Right lung (tissue), 5 donors: ENCODE data around the gene ACAD10. TPM values are rescaled to one million over a fixed set of nuclear protein-coding genes. Genes with fewer than 3 reads are reported as not detected.
"Not testable (repeated sequence)": the region's sequence is repeated elsewhere in the genome, so short reads cannot be mapped to it uniquely, and the experiment has no call there.

Experiments used
- DNase-seq, 2 donors: peaks; one replicate each; pipeline ENCODE4 v3.0.0-alpha.2; 2013
- polyA plus RNA-seq, 5 donors: library from polyadenylated mRNA; unstranded; fragments of 120-200 nt; gene quantifications; one replicate each; pipeline versions ENCODE4 v1.2.1 to v1.2.3, GENCODE V29; 2013; ENCODE audit warnings: inconsistent platforms in 1 of 5, low replicate concordance in 1 of 5; ENCODE audit not compliant: insufficient read length in 5 of 5, insufficient read depth in 1 of 5

ACAD10 gene
- polyA plus RNA-seq, 5 donors = 30.6 to 39.1 (median 33.4) TPM

DNA sequence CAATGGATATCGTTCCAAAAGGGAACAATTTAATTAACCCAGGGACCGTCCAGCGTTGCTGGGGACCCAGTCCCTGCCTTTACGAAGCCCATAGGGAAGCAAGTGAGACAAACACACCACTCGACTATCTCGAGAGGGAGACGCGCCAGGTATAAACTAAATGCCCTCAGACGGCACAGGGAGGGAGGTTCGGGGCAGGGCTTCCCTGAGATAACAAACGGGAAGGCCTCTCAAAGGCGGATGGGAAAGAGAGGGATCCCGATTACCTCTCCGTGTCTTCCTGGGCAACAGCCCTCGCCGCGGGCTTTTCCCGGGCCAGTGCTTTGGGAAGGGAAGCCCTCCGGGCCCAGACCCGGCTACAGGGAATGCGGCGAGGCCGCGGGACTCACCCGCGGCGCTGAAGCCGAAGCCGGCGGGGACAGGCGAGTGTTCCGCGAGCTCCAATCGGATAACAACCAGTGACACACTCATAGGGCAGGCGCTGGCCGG lies 487 bp upstream of the ACAD10 start:
- DNase-seq = no peak

DNA sequence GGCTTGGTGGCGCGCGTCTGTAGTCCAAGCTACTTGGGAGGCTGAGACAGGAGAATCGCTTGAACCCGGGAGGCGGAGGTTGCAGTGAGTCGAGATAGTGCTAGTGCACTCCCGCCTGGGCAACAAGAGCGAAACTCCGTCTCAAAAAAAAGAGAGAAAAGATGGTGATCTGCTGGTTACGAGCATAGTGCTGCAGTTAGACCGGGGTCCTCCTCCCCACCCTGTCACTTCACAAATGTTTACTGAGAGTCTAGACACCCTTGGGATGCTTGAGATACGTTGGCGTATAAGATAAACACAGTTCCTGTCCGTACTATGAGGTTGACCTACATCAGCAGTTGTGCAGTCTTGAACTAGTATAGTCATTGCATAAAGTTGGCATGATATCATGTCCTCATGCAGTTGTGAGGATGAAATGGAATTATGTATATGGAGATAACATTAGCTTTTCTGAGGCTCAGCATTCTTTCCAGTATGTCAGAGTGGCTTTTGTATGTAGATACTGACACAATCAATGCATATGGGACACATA lies 787 bp downstream of the ACAD10 start:
- DNase-seq = no peak

DNA sequence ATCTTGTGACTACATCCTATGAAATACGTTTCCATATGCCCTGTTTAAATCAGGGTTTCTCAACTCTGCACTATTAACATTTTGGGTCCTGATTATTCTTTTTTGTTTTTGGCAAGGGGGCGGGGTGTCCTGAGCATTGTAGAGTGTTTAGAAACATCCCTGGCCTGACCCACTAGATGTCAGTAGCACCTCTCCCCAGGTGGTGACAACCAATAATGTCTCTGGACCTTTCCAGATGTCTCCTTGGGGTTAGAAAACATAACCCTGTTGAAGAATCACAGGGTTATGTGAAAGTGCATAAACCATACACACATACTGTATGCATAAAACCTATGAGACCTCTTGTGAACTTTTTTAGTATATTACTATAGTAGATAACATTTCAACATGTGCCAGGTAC lies 1.4 kb downstream of the ACAD10 start:
- DNase-seq = no peak

DNA sequence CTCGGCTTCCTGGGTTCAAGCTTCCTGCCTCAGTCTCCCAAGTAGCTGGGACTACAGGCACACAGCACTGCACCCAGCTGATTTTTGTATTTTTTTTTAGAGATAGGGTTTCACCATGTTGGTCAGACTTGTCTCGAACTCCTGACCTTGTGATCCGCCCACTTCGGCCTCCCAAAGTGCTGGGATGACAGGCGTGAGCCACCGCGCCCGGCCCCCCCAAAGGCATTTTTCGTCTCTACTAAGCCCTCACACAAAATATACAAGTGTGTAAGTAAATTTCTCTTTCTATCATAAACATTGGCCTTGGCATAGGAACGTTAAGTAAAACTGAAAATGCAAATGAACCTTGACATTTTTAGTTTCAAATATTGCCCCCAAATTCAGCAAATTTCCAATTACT lies 2.1 kb downstream of the ACAD10 start:
- no peak for DNase-seq

DNA sequence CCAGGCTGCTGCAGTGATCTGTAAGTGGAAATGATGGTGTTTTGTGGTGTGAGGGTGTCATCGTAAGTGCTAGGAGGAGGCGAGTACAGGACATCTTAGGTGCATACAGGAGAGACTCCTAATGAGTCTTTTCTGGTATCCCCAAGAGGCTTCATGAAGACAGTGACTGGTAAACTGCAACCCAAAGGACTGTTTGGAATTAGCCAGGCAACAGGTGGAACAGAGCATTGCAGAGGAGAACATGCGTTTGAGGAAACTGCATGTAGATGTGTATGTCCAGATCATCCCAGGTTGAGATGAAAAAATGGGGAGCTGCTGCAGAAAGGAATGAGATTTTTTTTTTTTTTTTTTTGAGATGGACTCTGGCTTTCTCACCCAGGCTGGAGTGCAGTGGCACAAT lies 5.4 kb downstream of the ACAD10 start:
- no peak for DNase-seq

DNA sequence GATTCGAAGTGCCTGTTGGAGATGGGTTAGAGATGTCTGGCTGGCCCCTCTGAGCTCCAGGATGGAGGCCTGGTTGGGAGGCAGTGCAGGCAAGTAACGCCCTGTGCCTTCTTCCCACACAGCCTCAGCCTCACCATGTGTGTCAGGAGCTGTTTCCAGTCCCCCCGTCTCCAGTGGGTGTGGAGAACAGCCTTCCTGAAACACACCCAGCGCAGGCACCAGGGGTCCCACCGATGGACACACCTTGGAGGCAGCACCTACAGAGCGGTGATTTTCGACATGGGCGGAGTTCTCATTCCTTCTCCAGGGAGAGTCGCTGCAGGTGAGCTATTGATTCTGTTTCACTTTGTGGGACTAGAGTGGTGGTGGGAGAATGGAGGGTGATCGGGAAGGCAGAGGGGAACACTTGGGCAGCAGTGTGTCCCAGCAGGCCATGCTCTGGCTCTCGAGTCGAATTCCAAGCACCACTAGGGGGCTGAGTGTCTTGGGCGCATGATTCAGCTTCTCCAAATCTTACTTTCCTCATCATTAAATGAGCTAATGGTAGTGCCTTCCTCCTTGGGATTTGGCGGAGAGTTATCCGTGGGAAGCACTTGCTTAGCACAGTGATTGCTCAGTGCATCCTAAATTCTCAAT lies 6.8 kb downstream of the ACAD10 start:
- no peak for DNase-seq

DNA sequence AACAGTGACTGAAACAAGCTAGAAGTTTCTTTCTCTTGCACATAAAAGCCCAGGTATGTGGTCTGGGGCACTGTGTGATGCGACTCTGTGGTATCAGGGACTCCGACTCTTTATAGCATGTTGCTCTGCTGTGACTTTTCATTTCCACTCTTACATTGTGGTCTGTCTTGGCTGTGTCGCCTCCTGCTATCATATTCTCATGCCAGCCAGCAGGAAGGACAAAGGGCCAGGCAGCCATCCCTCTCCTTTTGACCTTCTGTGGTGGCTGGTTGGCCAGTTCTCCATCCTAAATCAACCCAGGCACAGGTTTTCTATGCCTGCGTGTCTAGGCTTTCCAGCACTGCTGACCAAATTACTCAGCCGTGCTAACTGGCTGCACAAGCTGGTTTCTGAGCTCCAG lies 8.0 kb downstream of the ACAD10 start:
- no peak for DNase-seq

DNA sequence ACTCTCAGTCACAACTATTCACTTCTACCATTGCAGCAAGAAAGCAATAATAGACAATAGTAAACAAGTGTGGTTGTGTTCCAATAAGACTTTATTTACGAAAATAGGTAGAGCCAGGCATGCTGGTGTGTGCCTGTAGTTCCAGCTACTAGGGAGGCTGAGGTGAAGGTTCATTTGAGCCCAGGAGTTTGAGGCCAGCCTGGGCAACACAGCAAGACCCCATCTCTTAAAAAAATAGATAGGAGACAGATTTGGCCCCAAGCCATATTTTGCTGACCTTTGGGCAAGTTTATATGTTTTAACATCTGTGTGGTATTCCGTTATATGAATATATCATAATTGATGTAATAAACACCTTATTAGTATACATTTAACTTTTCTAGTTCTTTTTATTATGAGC lies 14.1 kb downstream of the ACAD10 start:
- DNase-seq = no peak

DNA sequence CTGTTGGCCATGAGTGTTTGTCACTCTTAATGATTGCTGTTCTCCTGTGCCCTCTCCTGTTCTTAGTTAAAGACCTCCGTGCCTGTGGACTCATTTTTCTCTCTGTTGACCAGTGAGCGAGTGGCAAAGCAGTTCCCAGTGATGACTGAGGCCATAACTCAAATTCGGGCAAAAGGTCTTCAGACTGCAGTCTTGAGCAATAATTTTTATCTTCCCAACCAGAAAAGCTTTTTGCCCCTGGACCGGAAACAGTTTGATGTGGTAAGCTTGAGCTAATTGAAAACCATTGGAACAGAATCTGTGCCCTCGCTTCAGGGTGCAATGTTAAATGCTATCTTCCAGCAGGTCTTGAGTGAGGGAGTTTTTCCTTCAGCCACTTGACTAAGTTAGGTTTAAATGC lies 19.8 kb downstream of the ACAD10 start:
- no peak for DNase-seq

DNA sequence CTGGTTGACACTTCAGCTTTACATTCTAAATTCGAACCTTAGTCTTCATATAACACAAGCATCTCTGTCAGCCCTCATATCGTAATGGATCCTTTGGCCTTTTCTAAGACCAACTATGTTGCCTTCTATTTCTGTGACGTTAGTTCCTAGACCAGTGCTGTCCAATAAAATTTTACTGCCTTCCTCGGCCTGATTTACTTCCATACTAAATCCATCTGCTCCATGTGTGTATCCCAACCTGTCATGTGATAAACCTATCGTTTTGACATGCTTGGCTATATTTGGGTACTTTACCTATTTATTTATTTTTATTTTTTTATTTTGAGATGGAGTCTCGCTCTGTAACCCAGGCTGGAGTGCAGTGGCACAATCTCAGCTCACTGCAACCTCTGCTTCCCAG lies 20.3 kb downstream of the ACAD10 start:
- DNase-seq = no peak

DNA sequence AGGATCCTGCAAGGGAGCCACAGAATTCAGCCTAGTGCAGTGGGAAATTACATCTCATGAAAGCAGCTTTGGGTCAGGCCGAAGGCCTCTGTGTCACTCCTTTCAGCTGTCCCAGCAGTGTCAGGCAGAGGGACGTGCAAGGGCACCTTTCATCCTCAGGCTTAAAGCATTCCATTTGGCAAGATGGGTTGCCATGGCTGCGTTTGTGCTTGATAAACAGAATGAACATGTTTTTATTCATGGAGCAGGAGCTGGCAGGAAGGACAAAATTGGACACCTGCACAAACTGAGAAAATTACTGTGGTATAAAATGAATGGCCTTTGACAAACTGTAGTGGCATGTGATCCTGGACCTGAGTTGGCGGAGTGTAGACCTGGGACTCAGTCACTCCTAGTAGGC lies 29.4 kb downstream of the ACAD10 start:
- no peak for DNase-seq

DNA sequence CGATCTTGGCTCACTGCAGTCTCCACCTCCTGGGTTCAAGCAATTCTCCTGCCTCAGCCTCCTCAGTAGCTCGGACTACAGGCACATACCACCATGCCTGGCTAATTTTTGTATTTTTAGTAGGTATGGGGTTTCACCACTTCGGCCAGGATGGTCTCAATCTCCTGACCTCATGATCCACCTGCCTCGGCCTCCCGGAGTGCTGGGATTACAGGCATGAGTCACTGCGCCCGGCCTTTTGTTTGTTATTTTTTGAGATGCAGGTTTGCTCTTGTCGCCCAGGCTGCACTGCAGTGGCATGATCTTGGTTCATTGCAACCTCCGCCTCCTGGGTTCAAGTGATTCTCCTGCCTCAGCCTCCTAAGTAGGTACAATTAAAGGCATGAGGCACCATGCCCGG lies 33.5 kb downstream of the ACAD10 start:
- not testable (repeated sequence) for DNase-seq

DNA sequence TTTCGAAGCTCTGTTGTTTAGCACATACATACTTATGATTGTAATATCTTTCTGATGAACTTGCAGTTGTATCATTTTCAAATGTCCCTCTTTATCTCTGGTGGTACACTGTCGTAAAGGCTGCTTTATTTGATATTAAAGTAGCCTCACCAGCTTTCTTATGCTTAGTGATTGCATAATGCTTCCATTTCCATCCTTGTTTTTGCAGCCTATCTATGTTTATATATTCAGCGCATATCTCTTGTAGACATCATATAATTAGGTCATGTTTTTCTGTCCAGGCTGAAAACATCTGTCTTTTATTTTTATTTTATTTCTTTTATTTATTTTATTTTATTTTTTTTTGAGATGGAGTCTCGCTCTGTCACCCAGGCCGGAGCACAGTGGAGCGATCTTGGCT lies 34.6 kb downstream of the ACAD10 start:
- DNase-seq = no peak

DNA sequence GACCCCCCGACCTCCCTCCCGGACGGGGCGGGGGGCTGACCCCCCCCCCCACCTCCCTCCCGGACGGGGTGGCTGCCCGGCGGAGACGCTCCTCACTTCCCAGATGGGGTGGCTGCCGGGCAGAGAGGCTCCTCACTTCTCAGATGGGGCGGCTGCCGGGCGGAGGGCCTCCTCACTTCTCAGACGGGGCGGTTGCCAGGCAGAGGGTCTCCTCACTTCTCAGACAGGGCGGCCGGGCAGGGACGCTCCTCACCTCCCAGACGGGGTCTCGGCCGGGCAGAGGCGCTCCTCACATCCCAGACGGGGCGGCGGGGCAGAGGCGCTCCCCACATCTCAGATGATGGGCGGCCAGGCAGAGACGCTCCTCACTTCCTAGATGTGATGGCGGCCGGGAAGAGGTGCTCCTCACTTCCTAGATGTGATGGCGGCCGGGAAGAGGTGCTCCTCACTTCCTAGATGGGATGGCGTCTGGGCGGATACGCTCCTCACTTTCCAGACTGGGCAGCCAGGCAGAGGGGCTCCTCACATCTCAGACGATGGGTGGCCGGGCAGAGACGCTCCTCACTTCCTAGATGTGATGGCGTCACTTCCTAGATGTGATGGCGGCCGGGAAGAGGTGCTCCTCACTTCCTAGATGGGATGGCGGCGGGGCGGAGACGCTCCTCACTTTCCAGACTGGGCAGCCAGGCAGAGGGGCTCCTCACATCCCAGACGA lies 38.0 kb downstream of the ACAD10 start:
- DNase-seq = not testable (repeated sequence)

DNA sequence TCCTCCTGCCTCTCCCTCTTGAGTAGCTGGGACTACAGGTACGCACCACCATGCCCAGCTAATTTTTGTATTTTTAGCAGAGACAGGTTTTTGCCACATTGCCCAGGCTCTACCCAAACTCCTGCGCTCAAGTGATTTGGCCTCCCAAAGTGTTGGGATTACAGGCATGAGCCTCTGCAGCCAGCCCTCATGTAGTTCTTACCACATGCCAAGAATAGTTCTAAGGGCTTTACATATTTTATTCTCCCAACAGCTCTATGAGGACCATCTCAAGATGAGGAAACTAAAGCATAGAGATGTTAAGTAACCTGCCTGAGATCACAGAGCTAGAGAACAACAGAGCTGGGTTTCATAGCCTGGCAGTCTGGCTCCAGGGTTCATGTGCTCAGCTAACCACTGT lies 42.9 kb downstream of the ACAD10 start:
- no peak for DNase-seq

DNA sequence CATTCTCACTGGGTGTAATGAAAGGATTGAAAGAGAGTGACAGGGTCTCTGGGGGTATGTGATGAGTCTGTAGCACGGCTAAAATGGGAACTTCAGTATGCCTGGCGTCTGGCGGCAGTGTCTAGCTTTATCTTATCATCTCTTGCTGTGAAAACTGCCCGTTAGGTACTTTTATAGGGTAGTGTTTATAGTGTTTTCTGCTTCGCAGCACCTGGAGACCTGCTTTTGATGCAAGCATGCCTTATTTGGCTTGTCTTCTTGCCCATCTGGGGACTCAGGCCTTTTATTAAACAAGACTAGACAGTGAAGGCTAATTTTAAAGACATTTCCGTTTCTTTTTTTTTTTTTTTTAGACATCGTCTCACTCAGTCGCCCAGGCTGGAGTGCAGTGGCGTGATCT lies 44.6 kb downstream of the ACAD10 start:
- no peak for DNase-seq

DNA sequence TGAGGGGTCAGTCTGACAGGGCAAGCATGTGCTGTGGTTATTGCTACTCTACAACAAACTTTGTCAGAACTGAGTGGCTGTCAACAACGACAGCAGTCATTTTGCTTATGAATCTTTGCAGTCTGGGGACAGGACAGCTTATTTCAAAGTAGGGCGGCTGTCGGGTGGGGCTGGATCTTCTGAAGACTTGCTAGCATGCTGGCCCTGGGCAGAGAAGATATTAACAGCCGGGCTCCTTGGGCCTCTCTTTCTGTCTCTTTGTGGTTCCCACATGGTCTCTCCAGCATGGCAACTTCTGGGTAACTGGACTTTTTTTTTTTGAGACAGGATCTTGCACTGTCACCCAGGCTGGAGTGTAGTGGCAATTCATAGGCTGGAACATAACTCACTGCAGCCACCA lies 46.9 kb downstream of the ACAD10 start:
- DNase-seq = no peak

DNA sequence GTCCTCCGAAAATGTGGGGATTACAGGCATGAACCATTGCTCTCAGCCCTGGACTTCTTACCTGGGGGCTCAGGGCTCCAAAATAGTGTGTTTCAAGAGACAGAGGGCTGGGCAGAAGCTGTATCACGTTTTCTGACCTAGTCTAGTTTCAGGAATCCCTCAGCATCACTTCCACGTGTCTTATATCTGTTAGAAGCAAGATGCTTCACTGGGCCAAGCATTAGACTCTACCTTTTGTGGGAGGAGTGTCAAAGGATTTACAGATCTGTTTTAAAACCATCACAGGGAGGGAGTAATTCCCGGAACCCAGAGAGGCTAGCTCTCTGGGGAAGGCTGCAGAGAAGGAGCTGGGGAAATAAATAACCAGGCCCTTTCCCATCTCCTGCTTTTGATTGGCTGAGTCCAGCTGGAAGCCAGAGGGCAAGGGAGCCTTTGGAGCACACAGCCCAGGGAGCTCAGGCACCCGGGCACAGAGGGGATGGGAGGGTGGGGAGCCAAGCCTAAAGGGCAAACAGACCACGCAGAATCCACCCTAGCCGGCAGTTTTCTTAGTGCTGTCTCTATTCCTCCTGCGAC lies 47.6 kb downstream of the ACAD10 start:
- DNase-seq = no peak

DNA sequence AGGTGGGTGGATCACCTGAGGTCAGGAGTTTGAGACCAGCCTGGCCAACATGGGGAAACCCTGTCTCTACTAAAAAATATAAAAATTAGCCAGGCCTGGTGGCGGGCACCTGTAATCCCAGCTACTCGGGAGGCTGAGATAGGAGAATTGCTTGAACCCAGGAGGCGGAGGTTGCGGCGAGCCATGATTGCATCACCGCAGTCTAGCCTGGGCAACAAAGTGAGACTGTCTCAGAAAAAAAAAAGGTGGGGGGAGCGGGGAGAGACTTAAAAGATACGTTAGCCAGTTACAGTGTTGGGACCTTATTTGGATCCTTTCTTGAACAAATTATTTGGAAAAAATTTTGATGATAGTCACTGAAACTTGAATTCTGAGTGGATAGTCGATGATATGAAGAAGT lies 53.7 kb downstream of the ACAD10 start:
- DNase-seq = not testable (repeated sequence)

DNA sequence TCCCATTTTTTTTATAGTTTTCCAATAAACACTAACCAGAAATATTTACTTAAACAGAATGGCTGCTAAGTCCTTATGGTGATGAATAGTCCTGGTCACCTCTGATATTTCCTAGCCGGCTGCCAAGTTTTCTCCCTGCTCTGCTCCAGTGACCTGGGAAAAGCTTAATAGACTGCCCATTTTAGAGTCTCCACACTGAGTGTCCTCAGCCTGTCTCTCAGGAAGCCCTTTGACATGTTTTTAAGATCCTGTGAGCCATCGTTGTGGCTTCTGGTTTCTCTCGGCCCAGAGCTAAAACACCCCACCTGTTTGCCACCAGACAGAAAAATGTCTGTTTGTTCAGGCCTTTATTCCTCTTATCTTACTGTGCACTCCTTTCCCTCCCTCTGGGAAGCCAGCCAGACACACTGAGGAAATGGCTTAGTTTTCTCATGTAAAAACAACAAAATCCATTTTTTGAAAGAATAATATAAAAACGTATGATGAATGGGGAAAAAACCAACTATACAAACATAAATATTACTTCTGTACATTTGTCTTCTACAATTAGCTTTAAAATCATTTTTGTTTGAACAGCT lies 55.5 kb downstream of the ACAD10 start:
- DNase-seq = no peak

DNA sequence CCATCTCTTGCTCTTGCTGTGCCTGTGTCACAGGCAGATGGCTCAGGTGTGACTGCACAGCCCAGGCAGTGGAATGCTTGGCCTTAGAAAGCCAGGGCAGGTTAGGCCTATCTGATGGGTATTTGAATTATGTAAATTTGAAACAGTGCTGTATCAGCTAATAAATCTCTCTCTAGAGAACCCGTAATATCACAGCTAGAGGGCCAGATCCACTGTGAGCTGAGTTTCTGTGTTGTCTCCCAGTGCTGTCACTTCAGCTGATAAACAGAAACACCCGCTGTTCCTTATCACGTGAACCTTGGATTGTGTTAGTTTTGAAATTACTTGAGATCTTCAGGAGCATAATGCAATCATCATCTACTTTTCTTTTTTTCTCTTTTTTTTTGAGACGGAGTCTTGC lies 59.4 kb downstream of the ACAD10 start:
- DNase-seq = no peak

DNA sequence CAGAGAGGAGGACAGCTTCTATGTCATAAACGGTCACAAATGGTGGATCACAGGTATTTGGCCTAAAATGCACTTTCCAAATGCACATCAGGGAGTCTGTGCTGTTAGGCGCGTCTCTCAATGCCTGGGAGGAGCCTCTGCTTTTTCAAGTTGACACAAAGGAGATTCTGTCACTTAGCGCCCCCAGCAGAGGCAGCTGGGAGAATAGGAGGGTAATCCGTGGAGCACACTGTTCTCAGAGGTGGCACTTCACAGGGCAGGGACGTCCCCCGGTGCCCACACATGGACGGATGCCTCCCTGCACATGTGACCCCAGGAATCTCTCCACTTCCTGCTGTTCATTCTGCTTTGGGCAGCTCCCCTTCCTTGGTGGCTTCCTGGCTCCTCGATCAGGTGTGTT lies 61.5 kb downstream of the ACAD10 start:
- DNase-seq = no peak

DNA sequence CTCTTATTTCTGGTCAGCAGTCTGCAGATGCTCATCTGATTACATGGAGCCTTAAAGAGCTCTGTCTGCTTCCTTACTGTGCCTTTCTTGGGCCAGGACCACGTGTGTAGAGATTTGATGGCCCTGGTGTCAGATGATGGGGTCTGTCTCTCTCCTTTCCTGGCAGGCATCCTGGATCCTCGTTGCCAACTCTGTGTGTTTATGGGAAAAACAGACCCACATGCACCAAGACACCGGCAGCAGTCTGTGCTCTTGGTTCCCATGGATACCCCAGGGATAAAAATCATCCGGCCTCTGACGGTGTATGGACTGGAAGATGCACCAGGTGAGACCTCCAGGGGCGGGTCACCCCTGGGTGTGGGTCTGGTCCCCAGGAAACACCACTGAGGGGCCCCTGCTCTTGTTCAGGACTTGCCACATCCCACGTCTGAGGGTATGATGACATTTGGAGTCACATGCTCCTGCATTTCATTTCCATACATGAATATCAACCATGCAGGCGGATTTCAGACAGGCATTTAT lies 62.4 kb downstream of the ACAD10 start:
- no peak for DNase-seq
